CD4-positive, alpha-beta memory T cell (primary cell): ENCODE measurements around the gene IP6K2. TPM values are rescaled to one million over a fixed set of nuclear protein-coding genes. Genes with fewer than 3 reads are reported as not detected.

Source experiments
- CTCF ChIA-PET: fragments of 350-600 bp; sonication (Branson Sonifier 250); formaldehyde crosslinking; loops from one replicate; lab custom pipeline; 2021; ENCODE audit warnings: inconsistent platforms; ENCODE audit not compliant: partially characterized antibody; lab: Charles Lee
- POLR2A ChIA-PET: fragments of 350-600 bp; sonication (Branson Sonifier 250); formaldehyde crosslinking; loops from one replicate; lab custom pipeline; 2021; ENCODE audit not compliant: partially characterized antibody; lab: Charles Lee
- DNase-seq, 5 donors: peaks; one replicate each; pipeline versions ENCODE4 v3.0.0 to v3.0.0-alpha.2; 2020 to 2022; ENCODE audit warnings: mixed read lengths in 1 of 5
- H3K27ac ChIP-seq: one replicate; pipeline ENCODE4 v1.7.0; 2013; ENCODE audit warnings: low read depth, low read length
- H3K27me3 ChIP-seq: 2 replicates; pipeline ENCODE4 v1.7.0; 2013; ENCODE audit warnings: mild to moderate bottlenecking, low read length, moderate library complexity; ENCODE audit not compliant: insufficient read depth
- H3K36me3 ChIP-seq: 2 replicates; pipeline ENCODE4 v1.7.0; 2013; ENCODE audit warnings: mild to moderate bottlenecking, low read length, moderate library complexity; ENCODE audit not compliant: insufficient read depth
- H3K4me1 ChIP-seq: 2 replicates; pipeline ENCODE4 v1.7.0; 2013; ENCODE audit warnings: mild to moderate bottlenecking, low read length, moderate library complexity; ENCODE audit not compliant: insufficient read depth
- H3K4me3 ChIP-seq, 2 donors: one replicate each; pipeline ENCODE4 v1.7.0; 2013; ENCODE audit warnings: low read length in 2 of 2, mild to moderate bottlenecking in 1 of 2
- H3K9me3 ChIP-seq, 2 donors: one replicate each; pipeline ENCODE4 v1.7.0; 2013; ENCODE audit warnings: low read length in 2 of 2, control low read depth in 1 of 2; ENCODE audit not compliant: control insufficient read depth in 1 of 2
- H3K27ac Mint-ChIP-seq, 7 donors: one replicate each; pipeline ENCODE4 v1.8.0; 2020 to 2021; ENCODE audit warnings: mixed read lengths in 7 of 7, mild to moderate bottlenecking in 6 of 7, inconsistent platforms in 3 of 7, moderate library complexity in 3 of 7
- H3K27me3 Mint-ChIP-seq, 2 donors: one replicate each; pipeline ENCODE4 v1.8.0; 2020 to 2021; ENCODE audit warnings: mixed read lengths in 2 of 2
- H3K36me3 Mint-ChIP-seq, 2 donors: one replicate each; pipeline ENCODE4 v1.8.0; 2020 to 2021; ENCODE audit warnings: mixed read lengths in 2 of 2, inconsistent platforms in 1 of 2, mild to moderate bottlenecking in 1 of 2
- H3K4me1 Mint-ChIP-seq, 4 donors: one replicate each; pipeline ENCODE4 v1.8.0; 2020 to 2021; ENCODE audit warnings: mixed read lengths in 4 of 4, mild to moderate bottlenecking in 1 of 4
- H3K4me3 Mint-ChIP-seq, 8 donors: one replicate each; pipeline ENCODE4 v1.8.0; 2020 to 2021; ENCODE audit warnings: mixed read lengths in 8 of 8, mild to moderate bottlenecking in 7 of 8, moderate library complexity in 6 of 8, inconsistent platforms in 3 of 8
- H3K9me3 Mint-ChIP-seq, 8 donors: one replicate each; pipeline ENCODE4 v1.8.0; 2020 to 2021; ENCODE audit warnings: mixed read lengths in 8 of 8, mild to moderate bottlenecking in 5 of 8, inconsistent platforms in 3 of 8, moderate library complexity in 1 of 8
- intact Hi-C: fragments of 100-400 bp; cut with micrococcal nuclease; formaldehyde crosslinking; loops from one replicate; pipeline ENCODE4 v1.15.1; 2023
- polyA plus RNA-seq, 2 donors: library from polyadenylated mRNA; unstranded; fragments of 300-500 nt; fragmentation: Illumina TruSeq; gene quantifications; one replicate each; pipeline ENCODE4 v1.2.3, GENCODE V29; 2021
- total RNA-seq, 2 experiments: library from RNA; stranded (reverse); gene quantifications; one replicate each; pipeline ENCODE4 v1.2.3, GENCODE V29; 2021

The IP6K2 gene
- total and polyA plus RNA-seq, 4 experiments from 2014 or later, result 49.4 to 91.8 (median 67.4) TPM

GRCh38 chr3:48684480-48685143 is 32.4 kb downstream of the IP6K2 start:
- no peak for DNase-seq
- no peaks in the 10 kb centered on the region for H3K27me3 ChIP-seq
- ChIA-PET POLR2A (interaction anchor here (1.0 to 1.3 kb wide), 2 partner anchors 32 to 49 kb away, joined by 3 to 5 read pairs; partner anchors contain the start of genes IP6K2 and SLC26A6), CTCF (interaction anchor here (0.6 to 1.6 kb wide), 5 partner anchors 26 to 173 kb away, joined by 3 to 5 read pairs (median 3); no protein-coding TSS in a partner anchor)
- no peaks in the 10 kb centered on the region for H3K9me3 ChIP-seq
- Mint-ChIP-seq H3K4me3 (peak overlapping the region; percentile 83 to 95 (median 88)), H3K27ac (peak overlapping the region in 6 of 7 donors; percentile 81 to 92 (median 90)), H3K9me3 (no peaks in the 10 kb centered on the region), H3K4me1 (peaks cover 24 to 59% (median 36%) of the 10 kb centered on the region in 4 donors), H3K36me3 (peaks cover 27 to 50% of the 10 kb centered on the region in 2 donors), H3K27me3 (no peaks in the 10 kb centered on the region)
- intact Hi-C loops, result loop anchor here (1.0 to 10.0 kb wide), 7 partner anchors 28 to 728 kb away; partner anchors contain the start of genes ARIH2, IP6K2, PRKAR2A and RHOA
- H3K4me1 ChIP-seq, result peaks cover 38% of the 10 kb centered on the region
- no peak overlapping the region for H3K27ac ChIP-seq
- H3K4me3 ChIP-seq, result no peak overlapping the region
- peaks cover 45% of the 10 kb centered on the region for H3K36me3 ChIP-seq

- H3K9me3 Mint-ChIP-seq, result no peaks in the 10 kb centered on the region
- no peaks in the 10 kb centered on the region for H3K9me3 ChIP-seq
- intact Hi-C loops, result loop anchor here (10.0 kb wide), 1 partner anchor 231 kb away; the partner anchor contains the start of gene ARIH2
- peaks cover 38% of the 10 kb centered on the region for H3K36me3 ChIP-seq
- peaks cover 26 to 65% (median 39%) of the 10 kb centered on the region in 4 donors for H3K4me1 Mint-ChIP-seq
- peak overlapping the region in 6 of 7 donors; percentile 13 to 84 (median 80) for H3K27ac Mint-ChIP-seq
- H3K27me3 Mint-ChIP-seq, result no peaks in the 10 kb centered on the region
- no peaks in the 10 kb centered on the region for H3K27me3 ChIP-seq
- no peak overlapping the region for H3K27ac ChIP-seq
- DNase-seq, result no peak
- peaks cover 45% of the 10 kb centered on the region for H3K4me1 ChIP-seq
- peaks cover 27 to 44% of the 10 kb centered on the region in 2 donors for H3K36me3 Mint-ChIP-seq
- ChIA-PET CTCF (interaction anchor here (0.9 to 1.6 kb wide), 5 partner anchors 21 to 75 kb away, joined by 3 to 5 read pairs (median 3); partner anchors contain the start of gene UQCRC1), POLR2A (interaction anchor here (1.0 to 1.3 kb wide), 2 partner anchors 33 to 48 kb away, joined by 3 to 5 read pairs; partner anchors contain the start of genes IP6K2 and SLC26A6)
- H3K4me3 Mint-ChIP-seq, result peak overlapping the region; percentile 27 to 95 (median 66)
- no peak overlapping the region for H3K4me3 ChIP-seq
These were observed 33.0 kb downstream of the IP6K2 start for GRCh38 chr3:48684054-48684349.

GRCh38 chr3:48682786-48683185 is 34.2 kb downstream of the IP6K2 start:
- Histone ChIP-seq H3K4me1 (peaks cover 46% of the 10 kb centered on the region), H3K9me3 (no peaks in the 10 kb centered on the region), H3K27ac (no peak overlapping the region), H3K27me3 (no peaks in the 10 kb centered on the region), H3K36me3 (peaks cover 30% of the 10 kb centered on the region), H3K4me3 (no peak overlapping the region)
- POLR2A ChIA-PET, result interaction anchor here (0.8 kb wide), 1 partner anchor 34 kb away, joined by 3 read pairs; the partner anchor contains the start of gene IP6K2
- H3K27me3 Mint-ChIP-seq, result no peaks in the 10 kb centered on the region
- peaks cover 20 to 38% of the 10 kb centered on the region in 2 donors for H3K36me3 Mint-ChIP-seq
- H3K9me3 Mint-ChIP-seq, result no peaks in the 10 kb centered on the region
- H3K4me1 Mint-ChIP-seq, result peaks cover 27 to 65% (median 40%) of the 10 kb centered on the region in 4 donors
- H3K27ac Mint-ChIP-seq, result peak overlapping the region in 3 of 7 donors; percentile 29 to 48 (median 44)
- no peak for DNase-seq
- H3K4me3 Mint-ChIP-seq, result no peak overlapping the region
- intact Hi-C loops, result loop anchor here (10.0 kb wide), 1 partner anchor 232 kb away; the partner anchor contains the start of gene ARIH2
- CTCF ChIA-PET, result interaction anchor here (0.9 to 1.7 kb wide), 3 partner anchors 19 to 282 kb away, joined by 3 to 5 read pairs (median 3); partner anchors contain the start of gene UQCRC1

- peaks cover 23% of the 10 kb centered on the region for H3K36me3 ChIP-seq
- ChIA-PET CTCF (interaction anchor here (1.7 kb wide), 1 partner anchor 282 kb away, joined by 5 read pairs; no protein-coding TSS in a partner anchor), POLR2A (no interaction called here)
- Mint-ChIP-seq H3K27ac (no peak overlapping the region), H3K4me3 (no peak overlapping the region), H3K36me3 (peaks cover 22 to 40% of the 10 kb centered on the region in 2 donors), H3K27me3 (no peaks in the 10 kb centered on the region), H3K9me3 (no peaks in the 10 kb centered on the region), H3K4me1 (peaks cover 27 to 65% (median 41%) of the 10 kb centered on the region in 4 donors)
- peaks cover 46% of the 10 kb centered on the region for H3K4me1 ChIP-seq
- no peak overlapping the region for H3K27ac ChIP-seq
- H3K4me3 ChIP-seq, result no peak overlapping the region
- H3K9me3 ChIP-seq, result no peaks in the 10 kb centered on the region
- intact Hi-C loops, result loop anchor here (10.0 kb wide), 1 partner anchor 233 kb away; the partner anchor contains the start of gene ARIH2
- no peaks in the 10 kb centered on the region for H3K27me3 ChIP-seq
- no peak for DNase-seq
These were observed 34.9 kb downstream of the IP6K2 start for GRCh38 chr3:48681974-48682610.

- Mint-ChIP-seq H3K4me3 (no peak overlapping the region), H3K9me3 (no peaks in the 10 kb centered on the region), H3K27me3 (no peaks in the 10 kb centered on the region), H3K4me1 (peaks cover 25 to 62% (median 39%) of the 10 kb centered on the region in 4 donors), H3K27ac (no peak overlapping the region), H3K36me3 (peaks cover 22 to 38% of the 10 kb centered on the region in 2 donors)
- H3K9me3 ChIP-seq, result no peaks in the 10 kb centered on the region
- H3K36me3 ChIP-seq, result peaks cover 23% of the 10 kb centered on the region
- no peaks in the 10 kb centered on the region for H3K27me3 ChIP-seq
- intact Hi-C loops, result loop anchor here (10.0 kb wide), 1 partner anchor 233 kb away; the partner anchor contains the start of gene ARIH2
- no peak for DNase-seq
- H3K4me1 ChIP-seq, result peaks cover 45% of the 10 kb centered on the region
- no peak overlapping the region for H3K27ac ChIP-seq
- ChIA-PET POLR2A (no interaction called here), CTCF (no interaction called here)
- no peak overlapping the region for H3K4me3 ChIP-seq
These were observed 35.5 kb downstream of the IP6K2 start for GRCh38 chr3:48681541-48681880.

- peaks cover 39% of the 10 kb centered on the region for H3K4me1 ChIP-seq
- POLR2A ChIA-PET, result no interaction called here
- H3K4me3 ChIP-seq, result no peak overlapping the region
- Mint-ChIP-seq H3K9me3 (no peaks in the 10 kb centered on the region), H3K27me3 (no peaks in the 10 kb centered on the region), H3K36me3 (peaks cover 22 to 33% of the 10 kb centered on the region in 2 donors), H3K4me1 (peaks cover 23 to 56% (median 35%) of the 10 kb centered on the region in 4 donors), H3K4me3 (peak overlapping the region in 1 of 8 donors; percentile 53), H3K27ac (peak overlapping the region in 1 of 7 donors; percentile 14)
- no peaks in the 10 kb centered on the region for H3K27me3 ChIP-seq
- intact Hi-C loops, result loop anchor here (10.0 kb wide), 1 partner anchor 234 kb away; the partner anchor contains the start of gene ARIH2
- CTCF ChIA-PET, result interaction anchor here (1.3 kb wide), 1 partner anchor 24 kb away, joined by 3 read pairs; no protein-coding TSS in a partner anchor
- H3K36me3 ChIP-seq, result peaks cover 23% of the 10 kb centered on the region
- no peak for DNase-seq
- no peak overlapping the region for H3K27ac ChIP-seq
- no peaks in the 10 kb centered on the region for H3K9me3 ChIP-seq
These were observed 36.0 kb downstream of the IP6K2 start for GRCh38 chr3:48680811-48681540.
